NCI-H2196 (cell line): ENCODE data around the gene HFM1.
A peak's percentile ranks its signal among the peaks of the same experiment; 100 is the strongest.
"Not testable (repeated sequence)": the region's sequence is repeated elsewhere in the genome, so short reads cannot be mapped to it uniquely, and the experiment has no call there.

Source experiments
- DNase-seq: peaks from one replicate; lab custom pipeline; 2025; ENCODE audit not compliant: unreplicated experiment; lab: John Stamatoyannopoulos, UW

The HFM1 gene

DNA sequence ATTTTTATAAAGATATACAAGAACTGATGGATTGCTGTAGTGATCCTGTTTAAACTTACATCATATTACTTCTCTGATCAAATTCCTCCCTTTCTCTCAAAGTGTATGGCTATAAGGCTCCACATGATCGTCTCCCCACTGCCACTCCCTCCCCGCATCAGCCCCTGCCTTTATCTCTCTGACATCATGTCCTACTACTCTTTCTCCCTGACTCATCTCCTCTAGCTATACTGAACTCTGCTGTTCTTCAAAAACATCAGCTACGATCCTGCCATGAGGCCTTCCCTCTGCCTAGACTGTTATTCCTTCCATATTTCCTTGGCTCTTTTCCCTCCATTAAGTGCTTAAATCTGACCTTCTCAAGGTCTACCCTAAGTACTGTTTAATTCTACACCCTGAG is 22.8 kb downstream of the HFM1 start:
- DNase-seq = no peak

DNA sequence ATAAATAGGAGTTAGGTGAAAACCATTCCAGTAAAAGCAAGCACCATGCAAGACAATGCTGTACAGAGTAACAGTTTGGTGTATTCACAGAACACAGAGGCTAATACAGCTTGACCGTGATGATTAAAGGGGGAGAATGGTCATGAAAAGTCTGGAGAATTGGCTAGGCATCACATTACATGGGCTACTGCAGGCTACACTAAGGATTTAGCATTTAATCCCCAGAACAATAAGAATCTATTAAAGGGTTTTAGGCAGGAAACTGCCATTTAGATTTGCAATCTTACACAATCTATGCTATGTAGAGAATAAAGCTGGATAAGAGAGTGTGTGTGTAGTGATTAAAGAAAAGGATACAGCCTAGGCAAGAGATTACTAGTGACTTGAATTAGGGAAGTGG is 30.6 kb downstream of the HFM1 start:
- DNase-seq = no peak

- DNase-seq = not testable (repeated sequence)
These were observed 32.4 kb downstream of the HFM1 start for GRCh38 chr1:91372230-91372629.

- DNase-seq = no peak
These were observed 55.1 kb downstream of the HFM1 start for GRCh38 chr1:91349524-91349923.

GRCh38 chr1:91346824-91347223 is 57.8 kb downstream of the HFM1 start:
- DNase-seq = no peak

- no peak for DNase-seq
These were observed 59.1 kb downstream of the HFM1 start for GRCh38 chr1:91345395-91346005.

GRCh38 chr1:91338501-91338900 is 66.1 kb downstream of the HFM1 start:
- no peak for DNase-seq

DNA sequence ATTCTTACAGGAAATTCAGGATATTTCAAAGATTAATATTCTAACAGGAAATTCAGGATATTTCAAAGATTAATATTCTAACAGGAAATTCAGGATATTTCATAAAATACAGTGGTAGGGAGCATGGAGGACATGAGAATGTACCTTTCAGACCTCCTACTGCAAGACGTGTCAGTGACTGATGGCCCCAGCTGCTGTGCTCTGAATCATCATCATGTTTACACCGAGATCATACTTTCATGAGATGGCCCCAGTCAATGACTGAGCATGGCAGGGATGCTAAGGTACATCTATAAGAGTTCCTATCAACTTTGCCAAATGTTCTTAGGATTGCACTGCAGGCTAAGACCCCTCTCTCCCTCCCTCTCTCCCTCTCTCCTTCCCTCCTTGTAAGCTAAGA is 69.0 kb downstream of the HFM1 start:
- DNase-seq = no peak

- DNase-seq = no peak
These were observed 69.8 kb downstream of the HFM1 start for GRCh38 chr1:91334856-91335255.

- DNase-seq = no peak
These were observed 79.2 kb downstream of the HFM1 start for GRCh38 chr1:91325456-91325855.

DNA sequence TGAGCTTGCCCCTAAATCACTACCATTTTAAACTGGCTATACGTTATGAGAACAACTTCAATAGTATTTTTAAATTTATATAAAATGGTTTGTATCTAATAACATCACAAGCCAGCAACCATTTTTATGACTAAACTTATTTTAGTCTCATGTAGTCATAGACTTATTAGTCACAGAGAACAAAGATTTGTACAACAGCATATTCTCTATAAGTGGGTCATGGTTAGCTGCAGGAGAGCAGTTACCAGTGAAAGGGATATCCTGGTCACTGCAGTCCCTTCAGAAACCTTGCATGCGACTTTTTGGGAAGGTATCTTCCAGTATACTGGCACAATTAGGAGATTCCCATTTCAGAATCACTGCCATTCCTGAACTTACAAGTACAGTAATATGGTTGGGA is 90.0 kb downstream of the HFM1 start:
- DNase-seq = no peak

GRCh38 chr1:91311672-91312071 is 93.0 kb downstream of the HFM1 start:
- no peak for DNase-seq

DNA sequence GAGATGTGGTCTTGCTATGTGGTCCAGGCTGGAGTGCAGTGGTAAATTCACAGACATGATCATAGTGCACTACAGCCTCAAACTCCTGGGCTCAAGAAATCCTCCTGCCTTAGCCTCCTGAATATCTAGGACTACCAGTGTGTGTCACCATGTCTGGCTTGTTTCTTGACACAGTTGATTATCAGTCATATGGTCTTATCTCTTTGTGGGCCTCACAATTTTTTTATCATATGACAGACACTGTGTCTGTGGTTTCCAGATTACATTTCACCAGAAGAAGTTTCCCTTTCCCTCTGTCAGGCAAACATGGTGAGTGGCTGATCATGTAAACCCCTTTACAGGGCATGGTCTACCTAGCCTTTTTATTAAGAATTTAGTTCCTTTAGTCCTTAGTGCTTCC is 96.1 kb downstream of the HFM1 start:
- DNase-seq = no peak

DNA sequence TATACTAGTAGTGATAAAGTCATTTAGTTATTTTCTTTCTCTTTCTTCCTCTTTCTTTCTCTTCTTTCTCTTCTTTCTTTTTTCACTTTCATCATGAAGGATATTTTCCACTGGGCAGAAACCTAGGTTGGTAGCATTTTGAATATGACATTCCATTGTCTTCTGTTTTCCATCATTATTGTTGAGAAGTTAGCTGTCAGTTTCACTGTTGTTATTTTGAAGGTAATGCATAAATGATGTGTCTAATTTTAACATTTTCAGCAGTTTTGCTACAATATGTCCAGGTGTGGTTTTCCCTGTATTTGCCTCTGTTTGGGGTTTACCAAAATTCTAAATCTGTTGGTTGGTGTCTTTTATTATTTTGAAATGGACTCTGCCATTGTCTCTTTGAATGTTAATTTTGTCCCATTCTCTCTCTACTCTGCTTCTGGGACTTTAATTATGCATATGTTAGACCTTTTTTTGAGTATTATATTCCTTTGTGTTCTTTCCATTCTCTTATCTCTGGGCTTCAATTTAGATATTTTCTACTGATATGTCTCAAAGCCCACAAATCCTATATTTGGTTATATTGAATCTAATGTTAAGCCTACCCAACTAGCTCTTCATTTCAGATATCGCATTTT is 96.7 kb downstream of the HFM1 start:
- no peak for DNase-seq

GRCh38 chr1:91303165-91303564 is 101.5 kb downstream of the HFM1 start:
- no peak for DNase-seq

DNA sequence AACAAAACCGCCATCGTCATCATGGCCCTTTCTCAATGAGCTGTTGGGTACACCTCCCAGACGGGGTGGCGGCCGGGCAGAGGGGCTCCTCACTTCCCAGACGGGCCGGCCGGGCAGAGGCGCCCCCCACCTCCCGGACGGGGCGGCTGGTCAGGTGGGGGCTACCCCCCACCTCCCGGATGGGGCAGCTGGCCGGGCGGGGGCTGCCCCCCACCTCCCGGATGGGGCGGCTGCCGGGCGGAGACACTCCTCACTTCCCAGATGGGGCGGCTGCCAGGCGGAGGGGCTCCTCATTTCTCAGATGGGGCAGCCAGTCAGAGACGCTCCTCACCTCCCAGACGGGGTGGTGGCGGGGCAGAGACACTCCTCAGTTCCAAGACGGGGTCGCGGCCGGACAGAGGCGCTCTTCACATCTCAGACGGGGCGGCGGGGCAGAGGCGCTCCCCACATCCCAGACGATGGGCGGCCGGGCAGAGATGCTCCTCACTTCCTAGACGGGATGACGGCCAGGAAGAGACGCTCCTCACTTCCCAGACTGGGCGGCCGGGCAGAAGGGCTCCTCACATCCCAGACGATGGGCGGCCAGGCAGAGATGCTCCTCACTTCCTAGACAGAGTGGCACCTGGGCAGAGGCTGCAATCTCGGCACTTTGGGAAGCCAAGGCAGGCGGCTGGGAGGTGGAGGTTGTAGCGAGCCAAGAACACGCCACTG is 115.6 kb downstream of the HFM1 start:
- DNase-seq = not testable (repeated sequence)

DNA sequence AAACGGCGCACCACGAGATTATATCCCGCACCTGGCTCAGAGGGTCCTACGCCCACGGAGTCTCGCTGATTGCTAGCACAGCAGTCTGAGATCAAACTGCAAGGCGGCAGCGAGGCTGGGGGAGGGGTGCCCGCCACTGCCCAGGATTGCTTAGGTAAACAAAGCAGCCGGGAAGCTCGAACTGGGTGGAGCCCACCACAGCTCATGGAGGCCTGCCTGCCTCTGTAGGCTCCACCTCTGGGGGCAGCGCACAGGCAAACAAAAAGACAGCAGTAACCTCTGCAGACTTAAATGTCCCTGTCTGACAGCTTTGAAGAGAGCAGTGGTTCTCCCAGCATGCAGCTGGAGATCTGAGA is 117.7 kb downstream of the HFM1 start:
- not testable (repeated sequence) for DNase-seq

- not testable (repeated sequence) for DNase-seq
These were observed 118.2 kb downstream of the HFM1 start for GRCh38 chr1:91286259-91286961.

GRCh38 chr1:91283421-91283726 is 121.3 kb downstream of the HFM1 start:
- DNase-seq = no peak

- peak; percentile 69 for DNase-seq
These were observed 121.8 kb downstream of the HFM1 start for GRCh38 chr1:91282695-91283420.

DNA sequence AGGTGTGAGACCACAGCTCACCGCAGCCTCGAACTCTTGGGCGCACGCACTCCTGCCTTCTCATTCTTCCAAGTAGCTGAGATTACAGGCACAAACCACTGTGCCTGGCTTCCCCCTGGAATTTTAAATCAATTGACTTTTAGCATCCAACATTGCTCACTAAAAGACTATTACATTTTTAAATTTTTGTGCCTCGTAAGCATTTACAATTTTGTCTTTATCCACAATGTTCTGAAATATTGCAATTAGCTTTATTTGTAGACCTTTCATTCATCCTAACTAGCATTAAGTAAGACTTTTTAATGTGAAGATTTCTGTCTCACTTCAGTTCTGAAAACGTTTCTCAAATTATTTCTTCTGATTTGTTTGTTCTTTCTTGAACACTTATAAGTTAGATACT is 122.9 kb downstream of the HFM1 start:
- no peak for DNase-seq
